HG02943 (cell line): ENCODE results near the gene YAE1.

Source experiments
- ATAC-seq: cut with Tn5 transposase; IDR thresholded peaks from one replicate; pipeline ENCODE4 v1.9.1; 2021; ENCODE audit warnings: mild to moderate bottlenecking, low read depth, moderate library complexity; ENCODE audit not compliant: unreplicated experiment

The YAE1 gene

DNA sequence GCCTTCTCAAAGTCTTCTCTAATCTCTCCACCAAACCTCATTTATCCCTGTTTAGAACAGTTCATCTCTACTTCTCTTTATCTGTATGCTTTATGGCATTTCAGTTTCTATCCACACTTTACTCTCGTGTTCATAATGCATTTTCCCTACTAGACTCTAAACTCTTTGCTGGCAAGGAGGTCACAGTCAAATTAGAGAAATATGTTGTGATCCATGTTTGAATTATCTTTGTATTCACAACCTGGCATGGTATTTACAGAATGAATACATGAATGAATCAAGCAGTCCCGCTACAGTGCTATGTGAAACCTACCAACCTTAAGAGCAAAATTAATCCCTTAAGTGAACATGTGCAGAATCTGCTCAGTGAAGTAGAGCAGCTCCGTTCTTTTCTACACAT is 12.8 kb upstream of the YAE1 start:
- no peak for ATAC-seq

GRCh38 chr7:39554583-39555165 is 11.5 kb upstream of the YAE1 start:
- no peak for ATAC-seq

- no peak for ATAC-seq
Observed at GRCh38 chr7:39557222-39557621, 9.0 kb upstream of the YAE1 start.

- no peak for ATAC-seq
Observed at GRCh38 chr7:39557911-39558310, 8.3 kb upstream of the YAE1 start.

DNA sequence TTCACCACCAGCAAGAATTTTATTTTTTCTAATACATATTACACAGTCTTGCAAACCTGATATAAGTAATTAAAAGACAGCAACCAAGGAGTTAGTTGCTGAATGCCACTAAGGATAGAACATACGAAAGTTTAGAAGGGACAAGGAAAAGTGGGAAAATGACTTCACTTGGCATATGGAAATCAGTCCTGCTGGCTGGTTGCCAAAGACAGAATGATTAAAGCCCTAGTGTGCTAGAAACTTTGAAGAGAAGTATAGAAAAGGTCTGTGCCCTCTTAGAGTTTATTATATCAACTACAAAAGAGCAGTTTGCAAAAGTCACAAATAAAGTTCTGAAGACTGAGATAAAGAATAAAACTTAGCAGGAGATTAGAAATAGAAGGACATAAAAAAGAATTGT is 5.8 kb upstream of the YAE1 start:
- no peak for ATAC-seq

GRCh38 chr7:39560997-39561396 is 5.2 kb upstream of the YAE1 start:
- ATAC-seq, result no peak

DNA sequence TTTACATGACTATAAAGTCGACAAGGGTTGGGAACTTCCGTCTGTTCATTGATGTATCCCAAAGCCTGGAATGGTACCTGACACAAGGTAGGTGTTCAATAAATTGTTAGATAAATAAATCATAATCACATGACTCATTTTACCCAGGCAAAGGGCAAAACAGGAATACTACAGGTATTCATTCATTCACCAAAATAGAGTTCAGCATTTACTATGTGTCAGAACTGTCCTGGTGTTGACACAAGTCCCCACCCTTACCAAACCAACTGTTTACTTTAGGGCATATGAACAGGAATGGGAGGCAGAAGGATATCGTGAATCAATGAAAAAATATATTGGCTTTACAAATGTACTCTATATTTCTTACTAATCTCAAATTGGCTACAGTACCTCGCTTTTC is 666 bp upstream of the YAE1 start:
- ATAC-seq, result no peak

- ATAC-seq, result no peak
Observed at GRCh38 chr7:39567294-39567693, 1.1 kb downstream of the YAE1 start.

GRCh38 chr7:39574673-39575349 is 8.6 kb downstream of the YAE1 start:
- no peak for ATAC-seq

DNA sequence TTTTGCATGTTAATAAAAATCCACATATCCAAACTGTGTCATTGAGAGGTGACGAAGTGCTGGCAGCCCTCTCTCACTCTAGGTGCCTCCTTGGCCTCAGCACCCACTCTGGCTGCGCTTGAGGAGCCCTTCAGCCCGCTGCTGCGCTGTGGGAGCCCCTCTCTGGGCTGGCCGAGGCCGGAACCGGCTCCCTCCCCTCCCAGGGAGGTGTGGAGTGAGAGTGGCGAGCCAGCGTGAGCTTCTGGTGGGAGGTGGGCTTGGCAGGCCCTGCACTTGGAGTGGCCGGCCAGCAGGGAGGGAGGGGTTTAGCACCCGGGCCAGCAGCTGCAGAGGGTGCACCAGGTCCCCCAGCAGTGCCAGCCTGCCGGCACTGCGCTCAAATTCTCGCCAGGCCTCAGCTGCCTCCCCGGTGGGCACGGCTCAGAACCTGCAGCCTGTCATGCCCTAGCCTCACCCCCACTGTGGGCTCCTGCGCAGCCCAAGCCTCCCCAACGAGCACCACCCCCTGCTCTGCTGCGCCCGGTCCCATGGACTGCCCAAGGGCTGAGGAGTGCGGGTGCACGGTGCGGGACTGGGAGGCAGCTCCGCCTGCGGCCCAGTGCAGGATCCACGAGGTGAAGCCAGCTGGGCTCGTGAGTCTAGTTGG is 11.1 kb downstream of the YAE1 start:
- ATAC-seq, result no peak

- no peak for ATAC-seq
Observed at GRCh38 chr7:39580149-39580874, 14.1 kb downstream of the YAE1 start.

DNA sequence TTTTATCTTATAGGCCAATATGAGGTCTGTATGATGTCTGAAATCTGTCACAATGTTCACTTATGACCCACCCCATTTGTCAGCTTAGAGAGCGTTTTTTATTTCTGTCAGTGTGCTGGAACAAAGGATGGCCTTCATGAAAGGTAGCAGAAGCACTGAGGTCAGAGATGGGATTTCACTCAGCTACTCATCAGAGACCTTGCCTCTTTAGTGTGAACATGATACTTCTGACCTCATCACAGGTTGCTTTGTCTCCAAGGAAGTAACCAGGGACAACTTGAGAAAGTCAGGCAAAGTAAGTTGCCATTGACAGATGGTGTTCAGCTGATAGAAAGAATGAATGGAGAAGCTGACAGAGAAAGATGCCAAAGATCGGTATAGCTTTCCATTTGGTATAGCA is 16.3 kb downstream of the YAE1 start:
- ATAC-seq, result no peak

- ATAC-seq, result no peak
Observed at GRCh38 chr7:39583539-39583938, 17.3 kb downstream of the YAE1 start.

DNA sequence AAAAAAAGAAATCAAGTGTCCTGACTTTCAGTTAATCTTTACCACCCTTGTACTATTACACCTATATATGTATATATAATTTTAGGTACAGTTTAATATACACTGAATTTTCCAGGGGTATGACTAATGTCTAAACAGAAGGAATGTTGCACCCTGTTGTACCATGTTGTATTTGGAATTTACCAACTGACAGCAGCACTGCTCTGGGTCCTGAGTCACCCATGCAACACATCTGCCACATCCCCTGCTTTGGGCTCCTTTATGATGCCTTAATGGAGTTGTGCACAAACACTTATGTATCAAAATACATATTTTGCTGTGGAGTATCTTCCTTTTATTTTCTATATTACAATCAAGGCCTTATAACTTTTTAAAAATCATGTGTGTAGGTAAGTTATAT is 21.2 kb downstream of the YAE1 start:
- no peak for ATAC-seq

DNA sequence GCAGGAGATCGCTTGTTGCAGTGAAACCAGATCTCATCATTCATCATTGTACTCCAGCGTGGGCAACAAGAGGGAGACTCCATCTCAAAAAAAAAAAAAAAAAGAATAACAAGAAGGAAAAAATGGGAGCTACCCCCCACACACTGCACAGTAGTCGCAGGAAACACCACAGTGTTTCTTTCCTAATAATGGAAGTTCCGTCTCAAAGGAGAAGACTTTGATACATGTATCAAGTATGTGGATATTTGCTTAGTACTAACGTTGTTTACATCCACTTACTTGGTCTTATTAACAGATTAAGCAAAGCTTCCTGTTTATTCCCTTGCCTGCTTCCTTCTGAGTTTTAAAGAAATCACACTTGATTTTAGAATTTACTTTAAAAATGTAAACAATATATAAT is 22.2 kb downstream of the YAE1 start:
- no peak for ATAC-seq

DNA sequence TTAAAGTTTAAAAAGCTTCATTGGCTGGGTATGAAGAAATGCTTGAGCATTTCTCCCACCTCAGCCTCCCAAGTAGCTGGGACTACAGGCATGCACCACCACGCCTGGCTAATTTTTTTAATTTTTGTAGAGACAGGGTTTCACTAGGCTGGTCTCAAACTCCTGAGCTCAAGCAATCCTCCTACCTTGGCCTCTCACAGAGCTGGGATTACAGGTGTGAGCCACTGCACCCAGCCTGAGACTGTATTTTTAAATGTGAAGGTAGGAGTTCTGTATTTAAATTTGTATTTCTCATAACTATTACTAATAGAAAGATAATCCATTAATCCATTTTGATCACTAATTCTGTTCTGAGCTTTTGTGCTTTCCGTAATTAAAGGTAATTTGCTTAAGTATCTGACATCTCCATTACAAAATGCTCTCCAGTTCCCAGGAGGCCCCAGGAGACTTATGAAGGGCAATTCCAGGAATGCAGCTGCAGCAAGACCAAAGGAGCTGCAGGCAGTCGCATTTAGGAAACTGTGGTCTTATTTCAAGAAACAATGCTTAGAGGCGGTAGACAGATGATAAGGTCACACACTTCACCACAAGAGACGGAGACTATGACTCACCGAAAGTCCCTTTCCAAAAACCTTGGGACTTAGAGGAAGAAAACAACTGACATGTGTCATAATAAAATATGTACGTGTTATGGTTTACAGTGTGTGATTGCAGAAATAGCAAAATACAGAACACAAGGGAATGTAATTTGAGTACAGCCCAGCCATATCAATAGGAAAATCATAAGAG is 23.3 kb downstream of the YAE1 start:
- ATAC-seq, result peak; percentile 76

DNA sequence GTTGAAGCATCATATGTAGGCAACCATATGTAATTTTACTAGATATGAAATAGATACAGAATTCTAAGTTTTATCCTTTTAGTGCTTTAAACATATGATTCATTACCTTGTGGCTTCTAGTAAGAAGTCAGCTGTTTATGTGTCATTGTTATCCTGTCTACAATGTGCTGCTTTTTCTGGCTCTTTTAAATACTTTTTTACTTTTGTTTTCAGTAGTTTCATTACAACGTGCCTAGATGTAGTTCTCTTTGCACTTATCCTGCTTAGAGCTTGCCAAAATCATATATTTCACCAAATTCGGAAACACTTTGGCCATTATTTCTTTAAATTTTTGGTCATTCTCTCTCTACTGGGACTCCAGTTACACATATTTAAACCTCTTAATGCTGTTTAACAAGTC is 26.4 kb downstream of the YAE1 start:
- ATAC-seq, result no peak

GRCh38 chr7:39594988-39595620 is 28.9 kb downstream of the YAE1 start:
- ATAC-seq, result no peak

GRCh38 chr7:39602351-39602750 is 36.1 kb downstream of the YAE1 start:
- ATAC-seq, result no peak

DNA sequence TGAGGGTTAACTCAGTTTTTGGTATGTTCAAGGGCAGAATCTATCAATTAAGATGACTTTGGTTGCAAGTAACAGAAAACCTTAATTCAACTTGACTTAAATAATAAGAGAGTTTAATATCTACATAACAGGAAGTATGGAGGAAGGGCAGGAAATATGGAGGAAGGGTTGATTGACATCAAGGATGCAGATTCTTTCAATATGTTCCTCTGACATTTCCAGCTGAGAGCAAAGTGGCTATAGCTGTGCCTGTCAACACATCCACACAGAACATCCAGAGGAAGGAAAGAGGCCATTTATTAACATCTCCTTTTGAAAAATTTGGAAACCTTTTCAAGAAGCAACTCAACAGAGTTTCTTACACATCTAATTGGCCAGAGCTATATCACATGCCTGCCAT is 37.7 kb downstream of the YAE1 start:
- ATAC-seq, result no peak
